ENCODE results near the gene MGME1. TPM values are rescaled to one million over a fixed set of nuclear protein-coding genes. Genes with fewer than 3 reads are reported as not detected.

The MGME1 gene
- total and polyA plus RNA-seq, 2 of the 13 experiments (the other 11 are each of a cell fraction or from before 2014, with no cell fraction given), result 36.7 to 66.6 TPM

GRCh38 chr20:17971300-17972013 is 2.6 kb downstream of the MGME1 start (continued):
- TF ChIP-seq ZNF761 (CRISPR knock-in tag; conservative IDR thresholded peaks at IDR 0.05), result no peak
- TF ChIP-seq, protein P1, sequence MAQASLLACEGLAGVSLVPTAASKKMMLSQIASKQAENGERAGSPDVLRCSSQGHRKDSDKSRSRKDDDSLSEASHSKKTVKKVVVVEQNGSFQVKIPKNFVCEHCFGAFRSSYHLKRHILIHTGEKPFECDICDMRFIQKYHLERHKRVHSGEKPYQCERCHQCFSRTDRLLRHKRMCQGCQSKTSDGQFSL (CRISPR knock-in tag; IDR thresholded peaks at IDR 0.05), result no peak
- TF ChIP-seq, protein P2, sequence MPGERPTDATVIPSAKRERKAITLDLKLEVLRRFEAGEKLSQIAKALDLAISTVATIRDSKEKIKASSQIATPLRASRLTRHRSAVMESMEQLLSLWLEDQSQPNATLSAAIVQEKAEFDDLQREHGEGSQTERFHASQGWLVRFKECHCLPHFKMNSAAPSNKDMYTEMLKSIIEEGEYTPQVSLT (CRISPR knock-in tag; IDR thresholded peaks at IDR 0.05; ENCODE audit: borderline replicate concordance, low read depth), result no peak
- TF ChIP-seq DMTF1 (CRISPR knock-in tag; IDR thresholded peaks at IDR 0.05), result no peak
- no peak; a peak in 1 of 4 replicates for TF ChIP-seq MAFK (conservative IDR thresholded peaks at IDR 0.05 in 1 of 2, IDR thresholded peaks at IDR 0.05 in 1 of 2; ENCODE audit: low read length in 2 of 2)
- no peak for TF ChIP-seq JARID2 (CRISPR knock-in tag; IDR thresholded peaks at IDR 0.05; ENCODE audit: insufficient replicate concordance)
- no peak for TF ChIP-seq TP53 (CRISPR knock-in tag; conservative IDR thresholded peaks at IDR 0.05)
- TF ChIP-seq ELF3 (CRISPR knock-in tag; IDR thresholded peaks at IDR 0.05), result peak; percentile 40; the same call in 1 of the 2 replicates
- TF ChIP-seq ZNF431 (CRISPR knock-in tag; IDR thresholded peaks at IDR 0.05; ENCODE audit: borderline replicate concordance, low read depth), result no peak
- no peak for TF ChIP-seq THAP11 (CRISPR knock-in tag; IDR thresholded peaks at IDR 0.05)
- no peak for TF ChIP-seq ZSCAN5A (CRISPR knock-in tag; IDR thresholded peaks at IDR 0.05; ENCODE audit: borderline replicate concordance)
- TF ChIP-seq ADNP (CRISPR knock-in tag; IDR thresholded peaks at IDR 0.05), result no peak
- TF ChIP-seq NONO (IDR thresholded peaks at IDR 0.05), result no peak
- TF ChIP-seq NONO (CRISPR knock-in tag; conservative IDR thresholded peaks at IDR 0.05), result no peak
- TF ChIP-seq, protein P3, sequence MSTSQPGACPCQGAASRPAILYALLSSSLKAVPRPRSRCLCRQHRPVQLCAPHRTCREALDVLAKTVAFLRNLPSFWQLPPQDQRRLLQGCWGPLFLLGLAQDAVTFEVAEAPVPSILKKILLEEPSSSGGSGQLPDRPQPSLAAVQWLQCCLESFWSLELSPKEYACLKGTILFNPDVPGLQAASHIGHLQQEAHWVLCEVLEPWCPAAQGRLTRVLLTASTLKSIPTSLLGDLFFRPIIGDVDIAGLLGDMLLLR (CRISPR knock-in tag; IDR thresholded peaks at IDR 0.05), result no peak
- TF ChIP-seq, protein P4, sequence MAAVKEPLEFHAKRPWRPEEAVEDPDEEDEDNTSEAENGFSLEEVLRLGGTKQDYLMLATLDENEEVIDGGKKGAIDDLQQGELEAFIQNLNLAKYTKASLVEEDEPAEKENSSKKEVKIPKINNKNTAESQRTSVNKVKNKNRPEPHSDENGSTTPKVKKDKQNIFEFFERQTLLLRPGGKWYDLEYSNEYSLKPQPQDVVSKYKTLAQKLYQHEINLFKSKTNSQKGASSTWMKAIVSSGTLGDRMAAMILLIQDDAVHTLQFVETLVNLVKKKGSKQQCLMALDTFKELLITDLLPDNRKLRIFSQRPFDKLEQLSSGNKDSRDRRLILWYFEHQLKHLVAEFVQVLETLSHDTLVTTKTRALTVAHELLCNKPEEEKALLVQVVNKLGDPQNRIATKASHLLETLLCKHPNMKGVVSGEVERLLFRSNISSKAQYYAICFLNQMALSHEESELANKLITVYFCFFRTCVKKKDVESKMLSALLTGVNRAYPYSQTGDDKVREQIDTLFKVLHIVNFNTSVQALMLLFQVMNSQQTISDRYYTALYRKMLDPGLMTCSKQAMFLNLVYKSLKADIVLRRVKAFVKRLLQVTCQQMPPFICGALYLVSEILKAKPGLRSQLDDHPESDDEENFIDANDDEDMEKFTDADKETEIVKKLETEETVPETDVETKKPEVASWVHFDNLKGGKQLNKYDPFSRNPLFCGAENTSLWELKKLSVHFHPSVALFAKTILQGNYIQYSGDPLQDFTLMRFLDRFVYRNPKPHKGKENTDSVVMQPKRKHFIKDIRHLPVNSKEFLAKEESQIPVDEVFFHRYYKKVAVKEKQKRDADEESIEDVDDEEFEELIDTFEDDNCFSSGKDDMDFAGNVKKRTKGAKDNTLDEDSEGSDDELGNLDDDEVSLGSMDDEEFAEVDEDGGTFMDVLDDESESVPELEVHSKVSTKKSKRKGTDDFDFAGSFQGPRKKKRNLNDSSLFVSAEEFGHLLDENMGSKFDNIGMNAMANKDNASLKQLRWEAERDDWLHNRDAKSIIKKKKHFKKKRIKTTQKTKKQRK (IDR thresholded peaks at IDR 0.05; ENCODE audit: low read length), result no peak
- TF ChIP-seq ZC3H13 (CRISPR knock-in tag; IDR thresholded peaks at IDR 0.05), result no peak
- no peak for TF ChIP-seq ZNF547 (CRISPR knock-in tag; IDR thresholded peaks at IDR 0.05)
- no peak for TF ChIP-seq CSRNP1 (CRISPR knock-in tag; IDR thresholded peaks at IDR 0.05)

Data from HepG2 (cell line).